Ascending aorta (tissue), 2 donors: Measurements from ENCODE around the gene RUNX3. TPM values are rescaled to one million over a fixed set of nuclear protein-coding genes. Genes with fewer than 3 reads are reported as not detected.

Source experiments
- DNase-seq, 2 donors: peaks; one replicate each; pipeline ENCODE4 v3.0.0-alpha.2; 2019; ENCODE audit warnings: low spot score in 2 of 2
- H3K27ac ChIP-seq, 2 donors: fragments of 200-600 bp; sonication (generic); one replicate each; pipeline ENCODE4 v1.5.1; 2016 to 2017; ENCODE audit warnings: mild to moderate bottlenecking in 1 of 2
- H3K27me3 ChIP-seq: fragments of 200-600 bp; sonication (generic); one replicate; pipeline ENCODE4 v1.5.1; 2017
- H3K36me3 ChIP-seq, 2 donors: fragments of 200-600 bp; sonication (generic); one replicate each; pipeline ENCODE4 v1.5.1; 2016
- H3K4me1 ChIP-seq, 2 donors: fragments of 200-600 bp; sonication (generic); one replicate each; pipeline ENCODE4 v1.5.1; 2016 to 2017; ENCODE audit warnings: mild to moderate bottlenecking in 1 of 2
- H3K4me3 ChIP-seq, 2 donors: fragments of 200-600 bp; sonication (generic); one replicate each; pipeline ENCODE4 v1.5.1; 2016 to 2017; ENCODE audit warnings: mild to moderate bottlenecking in 1 of 2
- H3K9me3 ChIP-seq, 2 donors: fragments of 200-600 bp; sonication (generic); one replicate each; pipeline ENCODE4 v1.5.1; 2016
- intact Hi-C: fragments of 100-400 bp; cut with DNase I; formaldehyde crosslinking; loops from one replicate; pipeline ENCODE4 v1.15.1; 2023
- total RNA-seq: library from RNA; depleted of rRNA; stranded (reverse); fragments of >200 nt; gene quantifications from one replicate; pipeline ENCODE4 v1.1.0, GENCODE V29; 2016
- TF ChIP-seq, protein P1 (sequence below), 3 experiments: fragments of 200-600 bp in 2 of 3; fragments of 450-650 bp in 1 of 3; sonication (generic) in 2 of 3; IDR thresholded peaks; one replicate each; pipeline ENCODE4 v1.5.1; 2016 to 2019; ENCODE audit warnings: antibody characterized with exemption in 3 of 3, mild to moderate bottlenecking in 1 of 3, moderate library complexity in 1 of 3

The RUNX3 gene
- total RNA-seq, 1 donor from 2014 or later, result 0.21 TPM

DNA sequence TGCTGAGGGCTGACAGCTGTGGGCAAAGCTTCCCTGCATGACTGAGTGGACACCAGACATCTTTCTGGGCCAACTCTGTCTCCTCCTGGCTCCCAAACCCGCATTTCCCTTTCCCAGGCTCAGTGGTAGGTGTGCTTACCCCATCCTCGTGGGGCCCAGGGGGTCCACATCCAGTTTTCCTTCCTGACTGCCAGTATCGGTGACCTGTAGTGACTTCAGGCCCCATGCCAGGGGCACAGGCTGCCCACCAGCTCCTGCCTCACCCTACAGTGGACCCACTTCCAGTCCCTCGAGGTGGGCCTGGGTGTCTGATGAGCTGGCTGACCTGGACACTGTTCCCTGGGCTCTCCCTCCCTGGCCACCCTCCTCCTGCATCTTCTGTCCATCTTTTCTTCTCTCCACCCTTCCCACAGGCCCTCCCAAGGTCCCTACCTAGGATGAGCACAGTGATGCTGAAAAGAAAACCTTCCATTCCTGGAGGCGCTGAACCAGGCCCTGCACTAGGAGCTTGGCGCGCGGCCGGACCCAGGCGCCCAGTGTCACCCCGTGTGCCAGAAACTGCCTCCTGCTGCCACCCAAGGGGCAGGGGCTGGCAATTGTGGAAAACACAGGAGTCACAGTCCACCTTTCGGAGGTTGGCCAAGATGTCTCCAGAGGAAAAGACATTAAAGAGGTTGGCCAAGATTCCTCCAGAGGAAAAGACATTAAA, 67.1 kb downstream of the RUNX3 start:
- no peak for DNase-seq
- no peaks in the 10 kb centered on the region for H3K9me3 ChIP-seq

DNA sequence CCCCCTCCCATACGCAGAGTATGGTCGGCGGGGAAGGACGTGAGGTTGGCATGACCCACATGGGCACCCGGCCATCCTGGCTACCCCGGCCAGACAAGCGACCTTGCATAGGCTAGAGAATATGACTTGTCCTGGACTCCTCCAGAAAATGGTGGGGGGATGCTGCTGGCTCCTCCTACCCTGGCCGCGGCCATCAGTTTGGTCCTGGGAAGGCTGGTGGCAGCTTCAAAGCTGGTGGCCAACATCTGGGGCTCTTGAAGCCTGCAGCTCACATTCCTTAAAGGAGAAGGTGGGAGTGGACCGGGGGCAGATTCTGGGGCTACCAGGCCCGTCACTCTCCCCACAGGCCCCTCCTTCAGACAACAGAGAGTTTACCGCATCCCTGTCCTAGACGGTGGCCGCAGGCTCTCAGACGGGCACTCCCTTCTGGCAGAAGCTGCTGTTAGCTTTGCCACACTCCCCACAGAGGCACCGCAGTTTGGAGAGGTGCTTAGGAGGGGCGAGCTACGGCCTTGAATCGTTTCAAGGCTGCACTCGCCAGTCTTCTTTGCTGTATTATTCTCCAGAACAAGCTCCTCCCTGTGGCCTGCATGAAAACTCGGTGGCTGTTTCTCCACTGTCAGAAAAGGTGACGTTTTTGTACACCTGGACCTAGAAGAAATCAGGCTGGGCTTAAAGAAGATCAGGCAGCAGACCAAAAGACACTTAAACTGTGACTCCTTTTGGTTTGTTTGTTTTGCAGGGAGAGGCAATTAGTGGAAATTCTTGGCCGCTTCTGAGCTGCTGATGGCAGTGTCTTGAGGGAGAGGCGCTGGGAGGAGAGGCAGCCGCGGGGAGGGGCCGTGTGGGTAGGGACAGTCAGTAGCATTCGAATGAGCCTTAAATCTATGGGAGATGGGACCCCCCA, 68.0 kb downstream of the RUNX3 start:
- Histone ChIP-seq H3K4me3 (no peak overlapping the region), H3K4me1 (no peaks in the 10 kb centered on the region), H3K27me3 (no peaks in the 10 kb centered on the region), H3K27ac (no peak overlapping the region), H3K9me3 (no peaks in the 10 kb centered on the region), H3K36me3 (no peaks in the 10 kb centered on the region)
- no peak for DNase-seq
- intact Hi-C loops, result no loop called here
- TF ChIP-seq, protein P1, sequence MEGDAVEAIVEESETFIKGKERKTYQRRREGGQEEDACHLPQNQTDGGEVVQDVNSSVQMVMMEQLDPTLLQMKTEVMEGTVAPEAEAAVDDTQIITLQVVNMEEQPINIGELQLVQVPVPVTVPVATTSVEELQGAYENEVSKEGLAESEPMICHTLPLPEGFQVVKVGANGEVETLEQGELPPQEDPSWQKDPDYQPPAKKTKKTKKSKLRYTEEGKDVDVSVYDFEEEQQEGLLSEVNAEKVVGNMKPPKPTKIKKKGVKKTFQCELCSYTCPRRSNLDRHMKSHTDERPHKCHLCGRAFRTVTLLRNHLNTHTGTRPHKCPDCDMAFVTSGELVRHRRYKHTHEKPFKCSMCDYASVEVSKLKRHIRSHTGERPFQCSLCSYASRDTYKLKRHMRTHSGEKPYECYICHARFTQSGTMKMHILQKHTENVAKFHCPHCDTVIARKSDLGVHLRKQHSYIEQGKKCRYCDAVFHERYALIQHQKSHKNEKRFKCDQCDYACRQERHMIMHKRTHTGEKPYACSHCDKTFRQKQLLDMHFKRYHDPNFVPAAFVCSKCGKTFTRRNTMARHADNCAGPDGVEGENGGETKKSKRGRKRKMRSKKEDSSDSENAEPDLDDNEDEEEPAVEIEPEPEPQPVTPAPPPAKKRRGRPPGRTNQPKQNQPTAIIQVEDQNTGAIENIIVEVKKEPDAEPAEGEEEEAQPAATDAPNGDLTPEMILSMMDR (IDR thresholded peaks at IDR 0.05), result peak in 1 of 3 experiments; percentile 15

More for the DNA sequence above, 67.1 kb downstream of the RUNX3 start:
- no peak overlapping the region for H3K4me3 ChIP-seq
- no peaks in the 10 kb centered on the region for H3K27me3 ChIP-seq
- intact Hi-C loops, result no loop called here
- TF ChIP-seq, protein P1 (IDR thresholded peaks at IDR 0.05), result no peak
- H3K27ac ChIP-seq, result no peak overlapping the region
- no peaks in the 10 kb centered on the region for H3K4me1 ChIP-seq
- H3K36me3 ChIP-seq, result no peaks in the 10 kb centered on the region

DNA sequence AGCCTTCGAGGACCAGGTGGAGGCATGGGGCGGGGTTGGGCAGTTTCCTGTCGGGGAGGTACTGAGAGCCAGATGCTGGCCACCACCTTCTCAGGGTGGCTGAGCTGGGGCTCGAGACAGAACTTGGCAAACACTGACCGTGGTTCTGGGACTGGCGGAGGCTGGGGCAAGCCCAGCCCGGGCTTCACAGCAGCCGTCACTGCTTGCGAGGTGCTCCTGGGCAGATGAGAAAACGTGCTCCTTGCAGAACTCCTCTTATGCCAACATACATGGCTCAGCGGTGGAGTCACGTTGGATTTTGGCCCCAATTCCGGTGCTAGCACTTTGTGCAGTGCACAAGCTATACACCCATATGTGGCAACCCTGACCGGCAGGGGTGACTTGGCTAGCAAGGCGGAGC, 69.2 kb downstream of the RUNX3 start:
- Histone ChIP-seq H3K9me3 (no peaks in the 10 kb centered on the region), H3K27ac (no peak overlapping the region), H3K4me3 (no peak overlapping the region), H3K36me3 (no peaks in the 10 kb centered on the region), H3K4me1 (no peaks in the 10 kb centered on the region), H3K27me3 (no peaks in the 10 kb centered on the region)
- TF ChIP-seq, protein P1 (IDR thresholded peaks at IDR 0.05), result no peak
- no peak for DNase-seq
- intact Hi-C loops, result no loop called here

DNA sequence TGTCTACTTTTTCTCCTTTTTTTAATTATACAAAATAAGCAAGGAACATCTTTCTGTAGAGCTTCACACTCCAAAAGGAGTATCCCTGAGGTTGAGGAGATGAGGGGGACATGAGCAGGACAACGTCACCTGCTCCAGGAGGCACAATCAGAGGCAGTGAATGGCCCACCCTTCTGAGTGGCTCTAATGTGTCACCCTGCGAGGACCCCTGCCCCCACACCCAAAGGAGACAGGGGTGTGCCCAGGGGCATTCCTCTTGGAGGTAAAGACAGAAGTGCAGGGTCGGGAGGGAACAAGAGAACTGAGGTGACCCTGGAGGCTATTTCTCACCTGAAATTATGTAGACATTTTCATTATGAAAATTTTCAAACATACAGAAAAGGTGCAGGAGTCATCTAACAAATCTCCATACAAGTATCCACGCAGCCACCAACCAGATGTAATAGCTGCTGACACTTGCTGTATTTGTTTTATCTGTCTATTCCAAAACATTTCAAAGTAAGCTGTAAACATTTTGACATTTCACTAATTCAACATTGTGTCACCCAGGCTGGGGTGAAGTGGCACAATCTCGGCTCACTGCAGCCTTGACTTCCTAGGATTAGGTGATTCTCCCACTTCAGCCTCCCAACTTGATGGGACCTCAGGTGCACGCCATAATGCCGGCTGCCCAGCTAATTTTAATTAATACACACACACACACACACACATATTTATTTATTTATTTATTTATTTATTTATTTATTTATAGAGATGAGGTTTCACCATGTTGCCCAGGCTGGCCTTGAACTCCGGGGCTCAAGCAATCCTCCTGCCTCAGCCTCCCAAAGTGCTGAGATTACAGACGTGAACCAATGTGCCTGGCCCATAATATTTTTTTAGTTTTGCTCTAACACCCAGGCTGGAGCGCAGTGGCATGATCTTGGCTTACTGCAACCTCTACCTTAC, 70.7 kb downstream of the RUNX3 start:
- DNase-seq, result no peak
- Histone ChIP-seq H3K36me3 (no peaks in the 10 kb centered on the region), H3K27me3 (no peaks in the 10 kb centered on the region), H3K4me1 (no peaks in the 10 kb centered on the region), H3K9me3 (no peaks in the 10 kb centered on the region), H3K27ac (no peak overlapping the region), H3K4me3 (no peak overlapping the region)
- TF ChIP-seq, protein P1 (IDR thresholded peaks at IDR 0.05), result no peak
- intact Hi-C loops, result no loop called here

DNA sequence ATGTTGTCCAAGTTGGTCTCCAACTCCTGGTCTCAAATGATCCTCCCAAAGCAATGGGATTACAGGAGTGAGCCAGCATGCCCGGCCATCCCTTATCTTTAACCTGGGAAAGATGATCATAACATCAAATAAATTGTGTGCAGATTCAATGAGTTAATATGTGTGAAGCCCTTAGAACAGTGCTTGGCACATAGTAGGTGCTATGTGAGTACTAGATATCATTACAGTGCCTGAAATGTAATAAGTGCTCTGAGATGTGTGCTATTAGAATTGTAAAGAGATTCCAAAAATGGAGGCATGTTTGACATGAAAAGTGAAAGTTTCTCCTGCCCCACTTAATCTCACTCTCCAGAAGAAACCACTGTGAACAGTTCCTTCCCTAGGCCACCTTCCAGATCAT, 71.8 kb downstream of the RUNX3 start:
- Histone ChIP-seq H3K27ac (no peak overlapping the region), H3K9me3 (no peaks in the 10 kb centered on the region), H3K4me1 (no peaks in the 10 kb centered on the region), H3K36me3 (no peaks in the 10 kb centered on the region), H3K27me3 (no peaks in the 10 kb centered on the region), H3K4me3 (no peak overlapping the region)
- intact Hi-C loops, result no loop called here
- DNase-seq, result no peak
- TF ChIP-seq, protein P1 (IDR thresholded peaks at IDR 0.05), result no peak
